ENCODE data around the gene CYP2D6.

The CYP2D6 gene

GRCh38 chr22:42172773-42173172, 42.2 kb upstream of the CYP2D6 start:
- no peak for DNase-seq (ENCODE audit: low spot score)

GRCh38 chr22:42171946-42172719, 41.5 kb upstream of the CYP2D6 start:
- Histone ChIP-seq H3K27ac (no peak overlapping the region), H3K4me3 (no peak overlapping the region)
- no peak for TF ChIP-seq CTCF (IDR thresholded peaks at IDR 0.05)
- no peak for DNase-seq (ENCODE audit: low spot score)

More at GRCh38 chr22:42172773-42173172, 42.2 kb upstream of the CYP2D6 start:
- TF ChIP-seq CTCF (IDR thresholded peaks at IDR 0.05): no peak
- no peak overlapping the region for H3K27ac ChIP-seq
- no peak overlapping the region for H3K4me3 ChIP-seq

GRCh38 chr22:42171417-42171816, 40.8 kb upstream of the CYP2D6 start:
- Histone ChIP-seq H3K27ac (no peak overlapping the region), H3K4me3 (no peak overlapping the region)
- DNase-seq (ENCODE audit: low spot score): no peak
- TF ChIP-seq CTCF (IDR thresholded peaks at IDR 0.05): no peak

- Histone ChIP-seq H3K4me3 (no peak overlapping the region), H3K27ac (no peak overlapping the region)
- DNase-seq (ENCODE audit: low spot score): no peak
- TF ChIP-seq CTCF (IDR thresholded peaks at IDR 0.05): no peak
Observed at GRCh38 chr22:42170946-42171345, 40.3 kb upstream of the CYP2D6 start.

- Histone ChIP-seq H3K4me3 (no peak overlapping the region), H3K27ac (no peak overlapping the region)
- no peak for DNase-seq (ENCODE audit: low spot score)
- peak; percentile 69 for TF ChIP-seq CTCF (IDR thresholded peaks at IDR 0.05)
Observed at GRCh38 chr22:42169055-42169469, 38.5 kb upstream of the CYP2D6 start.

GRCh38 chr22:42168476-42168875, 37.9 kb upstream of the CYP2D6 start:
- Histone ChIP-seq H3K4me3 (no peak overlapping the region), H3K27ac (no peak overlapping the region)
- no peak for TF ChIP-seq CTCF (IDR thresholded peaks at IDR 0.05)
- DNase-seq (ENCODE audit: low spot score): no peak

GRCh38 chr22:42167066-42167465, 36.5 kb upstream of the CYP2D6 start:
- Histone ChIP-seq H3K27ac (no peak overlapping the region), H3K4me3 (no peak overlapping the region)
- TF ChIP-seq CTCF (IDR thresholded peaks at IDR 0.05): no peak
- DNase-seq (ENCODE audit: low spot score): no peak
